Measurements from ENCODE around the gene MOV10. TPM values are rescaled to one million over a fixed set of nuclear protein-coding genes. Genes with fewer than 3 reads are reported as not detected.

The MOV10 gene
- total and polyA plus RNA-seq, 7 donors, result 4.8 to 10.6 (median 6.4) TPM

DNA sequence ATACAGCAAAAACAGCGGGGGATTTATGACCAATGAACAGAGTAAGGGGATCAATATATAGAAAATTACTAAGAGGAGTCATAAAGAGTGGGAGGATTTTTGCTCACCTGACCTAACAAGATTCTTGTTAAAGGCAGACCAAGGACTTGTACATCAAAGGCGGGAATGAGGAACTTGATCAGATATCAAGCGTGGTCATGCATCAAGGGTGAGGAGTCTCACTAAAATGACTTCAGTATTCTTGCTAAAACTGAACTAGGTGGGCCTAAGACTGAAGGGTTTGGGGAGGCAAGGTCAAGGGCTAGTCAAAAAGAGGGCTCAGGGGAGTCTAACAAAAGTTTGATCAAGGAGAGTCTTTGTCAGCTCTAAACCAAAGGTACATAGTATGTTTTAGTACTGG lies 2.1 kb downstream of the MOV10 start:
- H3K4me3 ChIP-seq, result no peak overlapping the region
- no peaks in the 10 kb centered on the region for H3K27me3 ChIP-seq (ENCODE audit: insufficient read depth in 3 of 3, low read length in 2 of 3)
- H3K9me3 ChIP-seq, result no peaks in the 10 kb centered on the region
- H3K36me3 ChIP-seq (ENCODE audit: insufficient read depth in 1 of 2, low read depth in 1 of 2), result peaks cover 2 to 6% of the 10 kb centered on the region in 2 donors
- WGBS, 3 donors, result 96 to 98% (median 96%) methylated on average over 3 of the region's 3 CpGs
- no peak overlapping the region for H3K27ac ChIP-seq
- H3K4me1 ChIP-seq, result peaks cover 7% of the 10 kb centered on the region
- DNase-seq (no peak), ATAC-seq (no peak)
- intact Hi-C loops (cut with DNase I), result no loop called here
- TF ChIP-seq, protein P1, sequence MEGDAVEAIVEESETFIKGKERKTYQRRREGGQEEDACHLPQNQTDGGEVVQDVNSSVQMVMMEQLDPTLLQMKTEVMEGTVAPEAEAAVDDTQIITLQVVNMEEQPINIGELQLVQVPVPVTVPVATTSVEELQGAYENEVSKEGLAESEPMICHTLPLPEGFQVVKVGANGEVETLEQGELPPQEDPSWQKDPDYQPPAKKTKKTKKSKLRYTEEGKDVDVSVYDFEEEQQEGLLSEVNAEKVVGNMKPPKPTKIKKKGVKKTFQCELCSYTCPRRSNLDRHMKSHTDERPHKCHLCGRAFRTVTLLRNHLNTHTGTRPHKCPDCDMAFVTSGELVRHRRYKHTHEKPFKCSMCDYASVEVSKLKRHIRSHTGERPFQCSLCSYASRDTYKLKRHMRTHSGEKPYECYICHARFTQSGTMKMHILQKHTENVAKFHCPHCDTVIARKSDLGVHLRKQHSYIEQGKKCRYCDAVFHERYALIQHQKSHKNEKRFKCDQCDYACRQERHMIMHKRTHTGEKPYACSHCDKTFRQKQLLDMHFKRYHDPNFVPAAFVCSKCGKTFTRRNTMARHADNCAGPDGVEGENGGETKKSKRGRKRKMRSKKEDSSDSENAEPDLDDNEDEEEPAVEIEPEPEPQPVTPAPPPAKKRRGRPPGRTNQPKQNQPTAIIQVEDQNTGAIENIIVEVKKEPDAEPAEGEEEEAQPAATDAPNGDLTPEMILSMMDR (IDR thresholded peaks at IDR 0.05), result no peak

DNA sequence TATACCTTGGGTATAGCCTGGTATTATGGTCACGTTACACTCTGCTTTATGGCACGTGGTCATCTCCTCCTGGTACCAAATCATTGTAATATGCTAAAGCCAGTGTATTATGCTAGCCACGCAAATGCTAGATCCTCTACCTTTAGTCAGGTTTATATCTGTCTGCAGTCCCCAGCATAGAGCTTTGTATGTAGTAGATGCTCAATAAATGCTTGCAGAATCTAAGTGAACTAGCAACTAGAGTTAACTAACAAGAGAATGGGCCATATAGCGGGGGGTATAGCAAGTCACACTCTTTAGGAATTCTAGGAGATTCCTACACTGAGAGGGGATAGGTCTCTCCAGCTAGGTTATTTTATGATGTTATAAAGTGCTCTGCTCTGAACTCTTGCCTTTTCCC lies 3.0 kb downstream of the MOV10 start:
- H3K4me3 ChIP-seq, result no peak overlapping the region
- ATAC-seq, result no peak
- WGBS, 3 donors, result 96 to 99% (median 98%) methylated on average over 4 of the region's 4 CpGs
- no peak overlapping the region for H3K27ac ChIP-seq
- no peaks in the 10 kb centered on the region for H3K27me3 ChIP-seq (ENCODE audit: insufficient read depth in 3 of 3, low read length in 2 of 3)
- TF ChIP-seq, protein P1 (IDR thresholded peaks at IDR 0.05), result no peak
- peaks cover 7% of the 10 kb centered on the region for H3K4me1 ChIP-seq
- intact Hi-C loops (cut with DNase I), result no loop called here
- no peaks in the 10 kb centered on the region for H3K36me3 ChIP-seq (ENCODE audit: insufficient read depth in 1 of 2, low read depth in 1 of 2)
- no peak for DNase-seq
- no peaks in the 10 kb centered on the region for H3K9me3 ChIP-seq

DNA sequence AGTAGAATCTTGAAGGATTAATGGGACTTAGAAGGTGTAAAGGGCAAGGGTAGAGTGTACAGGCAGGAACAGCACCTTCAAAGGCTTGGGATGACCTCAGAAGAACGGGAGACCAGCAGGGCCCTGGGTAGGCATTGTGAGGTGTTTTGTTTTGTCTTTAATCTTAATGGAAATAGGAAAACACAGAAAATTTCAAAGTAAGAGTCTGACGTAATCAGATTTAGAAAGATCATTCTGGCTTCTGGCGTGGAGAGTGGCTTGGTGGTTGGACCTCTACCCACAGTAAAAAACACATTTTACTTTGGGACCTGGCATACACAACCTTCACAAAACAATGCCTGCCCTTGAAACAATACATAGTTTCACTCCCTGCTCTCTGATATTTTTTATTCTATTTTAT lies 4.1 kb downstream of the MOV10 start:
- Histone ChIP-seq H3K4me3 (no peak overlapping the region), H3K27ac (no peak overlapping the region), H3K27me3 (ENCODE audit: insufficient read depth in 3 of 3, low read length in 2 of 3) (no peaks in the 10 kb centered on the region), H3K9me3 (no peaks in the 10 kb centered on the region), H3K36me3 (ENCODE audit: insufficient read depth in 1 of 2, low read depth in 1 of 2) (no peaks in the 10 kb centered on the region), H3K4me1 (peaks cover 6% of the 10 kb centered on the region)
- intact Hi-C loops (cut with DNase I), result no loop called here
- WGBS, 3 donors, result 63 to 79% (median 75%) methylated on average over 3 of the region's 3 CpGs
- no peak for DNase-seq
- ATAC-seq, result no peak
- TF ChIP-seq, protein P1 (IDR thresholded peaks at IDR 0.05), result no peak

DNA sequence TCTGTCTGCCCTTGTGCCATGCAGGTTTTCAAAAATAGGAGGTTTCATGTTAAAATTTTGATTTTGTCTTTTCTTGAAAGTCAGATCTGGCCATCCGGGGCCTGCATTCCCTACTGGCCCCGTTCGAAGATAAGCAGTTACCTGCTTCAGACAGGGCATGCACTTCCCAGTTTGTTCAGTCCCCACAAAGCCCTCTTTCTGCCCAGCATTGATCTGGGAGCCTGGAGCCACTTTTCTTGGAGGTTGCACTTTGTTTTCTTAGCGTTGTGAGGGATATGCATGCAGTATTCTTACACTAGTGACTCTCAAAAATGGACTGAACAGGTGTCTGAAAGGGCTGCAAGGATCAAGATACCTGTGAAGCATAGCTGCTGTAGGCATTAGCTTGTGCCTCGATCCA lies 11.5 kb downstream of the MOV10 start:
- Histone ChIP-seq H3K27me3 (ENCODE audit: insufficient read depth in 3 of 3, low read length in 2 of 3) (no peaks in the 10 kb centered on the region), H3K27ac (no peak overlapping the region), H3K9me3 (no peaks in the 10 kb centered on the region), H3K4me1 (peaks cover 5% of the 10 kb centered on the region), H3K36me3 (ENCODE audit: insufficient read depth in 1 of 2, low read depth in 1 of 2) (peaks cover 0 to 15% of the 10 kb centered on the region in 2 donors), H3K4me3 (no peak overlapping the region)
- WGBS, 3 donors, result 89 to 92% (median 90%) methylated on average over 5 of the region's 5 CpGs
- intact Hi-C loops (cut with DNase I), result no loop called here
- ATAC-seq (no peak), DNase-seq (no peak)
- TF ChIP-seq, protein P1 (IDR thresholded peaks at IDR 0.05), result no peak

DNA sequence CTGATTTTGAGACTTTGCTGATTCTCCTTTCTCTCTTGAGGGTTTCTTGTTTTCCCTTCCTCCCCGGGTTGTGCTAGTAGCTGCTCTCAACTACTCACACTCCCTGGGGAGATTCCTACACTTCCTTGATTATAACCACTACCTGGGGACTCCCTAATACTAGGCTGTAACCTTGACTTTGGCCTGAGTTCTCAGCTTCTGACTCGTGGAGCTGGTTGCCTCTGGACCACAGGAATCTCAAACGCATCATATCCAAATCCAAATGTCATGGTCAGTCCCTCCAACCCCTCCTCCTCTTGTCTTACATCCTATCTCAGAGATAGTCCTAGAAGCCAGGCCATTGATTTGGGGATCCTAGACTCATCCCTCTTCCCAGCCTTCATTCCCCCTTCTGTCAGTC lies 12.0 kb downstream of the MOV10 start:
- H3K9me3 ChIP-seq, result no peaks in the 10 kb centered on the region
- H3K4me3 ChIP-seq, result no peak overlapping the region

More for the DNA sequence above, 12.0 kb downstream of the MOV10 start:
- Histone ChIP-seq H3K27ac (no peak overlapping the region), H3K36me3 (ENCODE audit: insufficient read depth in 1 of 2, low read depth in 1 of 2) (peaks cover 0 to 19% of the 10 kb centered on the region in 2 donors), H3K4me1 (peaks cover 5% of the 10 kb centered on the region), H3K27me3 (ENCODE audit: insufficient read depth in 3 of 3, low read length in 2 of 3) (no peaks in the 10 kb centered on the region)
- intact Hi-C loops (cut with DNase I), result no loop called here
- TF ChIP-seq, protein P1 (IDR thresholded peaks at IDR 0.05), result no peak
- 51 to 56% (median 56%) methylated on average over 3 of the region's 3 CpGs for WGBS, 3 donors
- no peak for ATAC-seq
- DNase-seq, result no peak

All from psoas muscle (tissue), 8 donors.